HepG2 (cell line): Measurements from ENCODE around the gene PCDHGA9. TPM values are rescaled to one million over a fixed set of nuclear protein-coding genes. Genes with fewer than 3 reads are reported as not detected.

Experiments used
- ATAC-seq: fragments of 200-7000 bp; cut with Tn5 transposase; 3 replicates; pipeline ENCODE4 v1.9.1; 2020; ENCODE audit warnings: mild to moderate bottlenecking, moderate library complexity
- BruUV-seq: library from RNA; stranded (reverse); fragments of 400-500 nt; replicated peaks from 2 replicates; lab custom pipeline; 2021; lab: Mats Ljungman, UMichigan
- CTCF ChIA-PET: fragments of 300-600 bp; formaldehyde crosslinking; extraction: SDS; loops from one replicate; lab custom pipeline; 2021; ENCODE audit warnings: low total read pairs, inconsistent platforms, low intra/inter-chr PET ratio; lab: Yijun Ruan, JAX
- POLR2A ChIA-PET: fragments of 350-600 bp; sonication (Branson Sonifier 250); formaldehyde crosslinking; loops from one replicate; lab custom pipeline; 2020; ENCODE audit warnings: antibody characterized with exemption, inconsistent platforms; lab: Yijun Ruan, JAX
- DNase-seq: peaks from one replicate; pipeline ENCODE4 v3.0.0-alpha.2; 2015; ENCODE audit warnings: low spot score
- FAIRE-seq: peaks from 3 replicates; lab custom pipeline; 2011; peaks lifted over from hg19 to GRCh38; lab: Jason Lieb, UNC
- H2AFZ ChIP-seq: one replicate; pipeline ENCODE4 v1.6.1; 2011; ENCODE audit warnings: low read length, inconsistent platforms
- H3K27ac ChIP-seq: fragments of 300-600 bp; 3 replicates; pipeline ENCODE4 v1.8.0; 2011; ENCODE audit warnings: mixed run types, mild to moderate bottlenecking, mixed read lengths, low read length, inconsistent platforms; ENCODE audit not compliant: insufficient read depth; ENCODE audit errors: extremely low read length
- H3K27me3 ChIP-seq, 2 experiments: fragments of 200-600 bp in 1 of 2; 2 replicates in 1 of 2; 3 replicates in 1 of 2; pipeline versions ENCODE4 v1.6.0 to v1.8.0; 2011; ENCODE audit warnings: low read length in 2 of 2, mild to moderate bottlenecking in 2 of 2, moderate library complexity in 2 of 2, inconsistent platforms in 1 of 2; ENCODE audit not compliant: insufficient read depth in 2 of 2, control insufficient read depth in 1 of 2
- H3K36me3 ChIP-seq, 2 experiments: fragments of 200-600 bp in 1 of 2; replicated peaks in 1 of 2; 2 replicates in 1 of 2; 3 replicates in 1 of 2; pipeline versions ENCODE4 v1.5.1 to v1.8.0; 2011; ENCODE audit warnings: low read length in 2 of 2, inconsistent platforms in 1 of 2; ENCODE audit not compliant: insufficient read depth in 2 of 2, control insufficient read depth in 1 of 2
- H3K4me1 ChIP-seq: 2 replicates; pipeline ENCODE4 v1.5.1; 2012; ENCODE audit warnings: low read length, inconsistent platforms; ENCODE audit not compliant: insufficient read depth
- H3K4me2 ChIP-seq: 2 replicates; pipeline ENCODE4 v1.6.0; 2011; ENCODE audit warnings: low read depth, low read length, inconsistent platforms
- H3K4me3 ChIP-seq, 3 experiments: fragments of 200-600 bp in 1 of 3; sonication (generic), shearing (Covaris generic) in 1 of 3; replicated peaks in 1 of 3; 2 replicates each; pipeline ENCODE4 v1.5.1; 2011 to 2016; ENCODE audit warnings: low read length in 3 of 3, inconsistent platforms in 2 of 3, low read depth in 2 of 3, mild to moderate bottlenecking in 2 of 3, control low read depth in 1 of 3, mixed read lengths in 1 of 3; ENCODE audit not compliant: insufficient read depth in 1 of 3
- H3K79me2 ChIP-seq: one replicate; pipeline ENCODE4 v1.6.1; 2011; ENCODE audit warnings: low read length, inconsistent platforms; ENCODE audit not compliant: insufficient read depth
- H3K9ac ChIP-seq: 2 replicates; pipeline ENCODE4 v1.6.0; 2011; ENCODE audit warnings: mild to moderate bottlenecking, low read depth, low read length, inconsistent platforms; ENCODE audit not compliant: insufficient read depth
- H3K9me3 ChIP-seq: 2 replicates; pipeline ENCODE4 v1.5.1; 2012; ENCODE audit warnings: mild to moderate bottlenecking, low read length
- H4K20me1 ChIP-seq: 2 replicates; pipeline ENCODE4 v1.6.0; 2011; ENCODE audit warnings: inconsistent platforms, mild to moderate bottlenecking, low read length, moderate library complexity; ENCODE audit not compliant: insufficient read depth
- DRAP1 ChIP-seq: IDR thresholded peaks from 2 replicates; pipeline ENCODE4 v1.6.1; 2016; ENCODE audit warnings: missing genetic modification reagents, missing compliant biosample characterization
- GRHL1 ChIP-seq: sonication (generic); formaldehyde crosslinking; conservative IDR thresholded peaks from 2 replicates; pipeline ENCODE4 v1.8.0; 2022; ENCODE audit warnings: missing genetic modification reagents
- HMGXB4 ChIP-seq, 2 experiments: sonication (generic) in 1 of 2; formaldehyde crosslinking in 1 of 2; IDR thresholded peaks; 2 replicates each; pipeline versions ENCODE4 v1.4.0 to v1.6.1; 2018 to 2020; ENCODE audit warnings: missing genetic modification reagents in 2 of 2, borderline replicate concordance in 1 of 2, low read depth in 1 of 2, mild to moderate bottlenecking in 1 of 2, missing biosample characterization in 1 of 2
- KLF16 ChIP-seq, 2 experiments: sonication (generic) in 1 of 2; formaldehyde crosslinking in 1 of 2; IDR thresholded peaks; 2 replicates each; pipeline versions ENCODE4 v1.6.1 to v1.8.0; 2016 to 2023; ENCODE audit warnings: missing genetic modification reagents in 2 of 2, missing compliant biosample characterization in 1 of 2
- NRL ChIP-seq: sonication (generic); formaldehyde crosslinking; IDR thresholded peaks from 2 replicates; pipeline ENCODE4 v1.5.0; 2020; ENCODE audit warnings: missing genetic modification reagents, mild to moderate bottlenecking, moderate library complexity, borderline replicate concordance
- ONECUT2 ChIP-seq: sonication (generic); formaldehyde crosslinking; IDR thresholded peaks from 2 replicates; pipeline ENCODE4 v1.4.0; 2020; ENCODE audit warnings: missing genetic modification reagents
- RARA ChIP-seq: IDR thresholded peaks from 2 replicates; pipeline ENCODE4 v1.6.1; 2016; ENCODE audit warnings: missing genetic modification reagents, missing compliant biosample characterization
- TP53 ChIP-seq: sonication (generic); formaldehyde crosslinking; conservative IDR thresholded peaks from 2 replicates; pipeline ENCODE4 v1.4.0; 2020; ENCODE audit warnings: missing genetic modification reagents
- TRAFD1 ChIP-seq: sonication (generic); formaldehyde crosslinking; IDR thresholded peaks from 2 replicates; pipeline ENCODE4 v1.5.1; 2020; ENCODE audit warnings: missing genetic modification reagents, mild to moderate bottlenecking, borderline replicate concordance
- TRIM24 ChIP-seq: sonication (generic); formaldehyde crosslinking; IDR thresholded peaks from 2 replicates; pipeline ENCODE4 v1.8.0; 2022; ENCODE audit warnings: mild to moderate bottlenecking, missing genetic modification reagents
- ZNF331 ChIP-seq: sonication (generic); formaldehyde crosslinking; IDR thresholded peaks from 2 replicates; pipeline ENCODE4 v1.4.0; 2020; ENCODE audit warnings: missing genetic modification reagents
- ZNF33A ChIP-seq: sonication (generic); formaldehyde crosslinking; IDR thresholded peaks from 2 replicates; pipeline ENCODE4 v1.5.1; 2020; ENCODE audit warnings: missing genetic modification reagents, mild to moderate bottlenecking, moderate library complexity, borderline replicate concordance
- ZNF570 ChIP-seq: sonication (generic); formaldehyde crosslinking; IDR thresholded peaks from 2 replicates; pipeline ENCODE4 v1.4.0; 2020; ENCODE audit warnings: mild to moderate bottlenecking, missing genetic modification reagents, borderline replicate concordance
- ZNF644 ChIP-seq: IDR thresholded peaks from 2 replicates; pipeline ENCODE4 v1.6.1; 2016; ENCODE audit warnings: low read depth
- ZXDC ChIP-seq: sonication (generic); formaldehyde crosslinking; IDR thresholded peaks from 2 replicates; pipeline ENCODE4 v1.5.0; 2020; ENCODE audit warnings: mild to moderate bottlenecking, missing genetic modification reagents
- WGBS: methylation state at CpG from one replicate; pipeline ENCODE4 v1.1.6; 2017; ENCODE audit warnings: low lambda C conversion rate; 5-methylcytosine and 5-hydroxymethylcytosine counted together
- in situ Hi-C: cut with HindIII; loops from 2 replicates; pipeline ENCODE4 v1.10.0; 2017; ENCODE audit warnings: low pct_unique_long_range_greater_than_20kb; ENCODE audit not compliant: extremely low pct_ligation_motif_present
- intact Hi-C: fragments of 100-400 bp; cut with micrococcal nuclease; formaldehyde crosslinking; loops from one replicate; pipeline ENCODE4 v1.10.0; 2022; ENCODE audit not compliant: unreplicated experiment
- polyA plus RNA-seq, 8 experiments: library from polyadenylated mRNA; depleted of rRNA in 3 of 8; stranded (reverse) in 7 of 8; unstranded in 1 of 8; fragments of >200 nt; fragmentation: Illumina TruSeq in 4 of 8; extraction: Trizol in 4 of 8; gene quantifications; 2 replicates each; pipeline versions ENCODE4 v1.2.1 to v1.2.3, GENCODE V29; 2011 to 2016; ENCODE audit warnings: low read depth in 4 of 8, missing spikeins in 1 of 8, mixed read lengths in 1 of 8; ENCODE audit not compliant: insufficient read depth in 1 of 8
- total RNA-seq, 5 experiments: library from RNA; depleted of rRNA; stranded (reverse); fragments of >200 nt; fragmentation: Illumina TruSeq; extraction: Trizol; gene quantifications; 2 replicates each; pipeline ENCODE4 v1.2.3, GENCODE V29; 2016; ENCODE audit warnings: low read depth in 1 of 5

PCDHGA9 gene
- total and polyA plus RNA-seq, 2 of the 13 experiments (the other 11 are each of a cell fraction or from before 2014, with no cell fraction given) = 0.09 to 0.38 TPM

GRCh38 chr5:141399555-141400258 lies 2.9 kb upstream of the PCDHGA9 start:
- peaks cover 27% of the 10 kb centered on the region; the same call in 1 of the 2 replicates for H3K9me3 ChIP-seq
- POLR2A ChIA-PET = no interaction called here
- H3K9ac ChIP-seq = no peak overlapping the region
- BruUV-seq = no TSS peak
- ATAC-seq = no peak
- H3K27me3 ChIP-seq = no peaks in the 10 kb centered on the region; a peak in 1 of 5 replicates
- H3K79me2 ChIP-seq = no peaks in the 10 kb centered on the region
- in situ Hi-C loops = no loop called here
- 89% methylated on average over 54 of the region's 61 CpGs for WGBS
- no peak for DNase-seq
- H3K4me2 ChIP-seq = no peak overlapping the region
- no peak for FAIRE-seq
- intact Hi-C loops = no loop called here
- CTCF ChIA-PET = no interaction called here
- H2AFZ ChIP-seq = no peak overlapping the region
- no peaks in the 10 kb centered on the region for H3K36me3 ChIP-seq
- no peak overlapping the region for H3K4me3 ChIP-seq
- no peaks in the 10 kb centered on the region for H3K4me1 ChIP-seq
- H3K27ac ChIP-seq = no peak overlapping the region
- H4K20me1 ChIP-seq = no peaks in the 10 kb centered on the region
- TF ChIP-seq ZXDC (CRISPR knock-in tag) (no peak), ONECUT2 (no peak), GRHL1 (CRISPR knock-in tag) (no peak), ZNF570 (no peak), NRL (no peak), RARA (CRISPR knock-in tag) (no peak), ZNF331 (CRISPR knock-in tag) (no peak), TRIM24 (CRISPR knock-in tag) (no peak), DRAP1 (no peak), HMGXB4 (CRISPR knock-in tag; IDR thresholded peaks at IDR 0.05; ENCODE audit: borderline replicate concordance in 1 of 2, low read depth in 1 of 2) (no peak), KLF16 (CRISPR knock-in tag; IDR thresholded peaks at IDR 0.05) (no peak), ZNF644 (CRISPR knock-in tag) (no peak), ZNF33A (CRISPR knock-in tag) (no peak), TP53 (no peak), TRAFD1 (CRISPR knock-in tag) (no peak)
